GM18498 (cell line): ENCODE results near the gene ABCA4.

Experiments
- ATAC-seq: cut with Tn5 transposase; IDR thresholded peaks from one replicate; pipeline ENCODE4 v1.9.1; 2021; ENCODE audit warnings: mild to moderate bottlenecking, moderate library complexity; ENCODE audit not compliant: unreplicated experiment

ABCA4 gene

GRCh38 chr1:93980320-93981273 is 140.4 kb downstream of the ABCA4 start:
- ATAC-seq, result no peak

DNA sequence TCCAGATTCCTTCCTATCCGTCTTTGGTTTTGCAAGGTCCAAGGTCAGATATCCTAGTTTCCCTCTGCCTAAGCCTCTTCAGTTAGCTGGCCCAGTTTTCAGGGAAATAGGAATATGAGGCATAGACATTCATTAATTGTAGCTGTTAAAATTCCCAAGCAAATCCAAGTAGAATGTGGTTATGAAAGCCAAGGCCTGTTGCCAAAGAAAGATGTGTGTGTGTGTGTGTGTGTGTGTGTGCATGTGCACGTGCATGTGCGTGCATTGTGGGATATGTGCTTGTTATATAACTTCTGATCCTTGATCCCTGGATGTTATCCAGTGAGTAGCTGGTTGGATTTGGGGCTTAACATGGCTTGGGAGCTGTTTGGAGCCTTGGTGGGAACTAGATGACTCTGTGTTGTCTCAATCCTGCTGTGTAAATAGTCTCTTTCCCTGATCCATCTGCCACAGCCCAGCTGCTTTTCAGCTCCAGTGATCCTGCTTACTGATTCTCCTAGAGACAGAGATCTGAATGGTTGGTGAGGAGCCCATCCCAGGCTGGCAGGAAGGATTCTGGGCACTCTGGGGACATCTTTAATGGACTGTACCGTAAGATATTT is 141.1 kb downstream of the ABCA4 start:
- ATAC-seq, result no peak

GRCh38 chr1:93979040-93979717 is 141.8 kb downstream of the ABCA4 start:
- ATAC-seq, result no peak

- no peak for ATAC-seq
These were observed 143.4 kb downstream of the ABCA4 start for GRCh38 chr1:93977598-93977945.

DNA sequence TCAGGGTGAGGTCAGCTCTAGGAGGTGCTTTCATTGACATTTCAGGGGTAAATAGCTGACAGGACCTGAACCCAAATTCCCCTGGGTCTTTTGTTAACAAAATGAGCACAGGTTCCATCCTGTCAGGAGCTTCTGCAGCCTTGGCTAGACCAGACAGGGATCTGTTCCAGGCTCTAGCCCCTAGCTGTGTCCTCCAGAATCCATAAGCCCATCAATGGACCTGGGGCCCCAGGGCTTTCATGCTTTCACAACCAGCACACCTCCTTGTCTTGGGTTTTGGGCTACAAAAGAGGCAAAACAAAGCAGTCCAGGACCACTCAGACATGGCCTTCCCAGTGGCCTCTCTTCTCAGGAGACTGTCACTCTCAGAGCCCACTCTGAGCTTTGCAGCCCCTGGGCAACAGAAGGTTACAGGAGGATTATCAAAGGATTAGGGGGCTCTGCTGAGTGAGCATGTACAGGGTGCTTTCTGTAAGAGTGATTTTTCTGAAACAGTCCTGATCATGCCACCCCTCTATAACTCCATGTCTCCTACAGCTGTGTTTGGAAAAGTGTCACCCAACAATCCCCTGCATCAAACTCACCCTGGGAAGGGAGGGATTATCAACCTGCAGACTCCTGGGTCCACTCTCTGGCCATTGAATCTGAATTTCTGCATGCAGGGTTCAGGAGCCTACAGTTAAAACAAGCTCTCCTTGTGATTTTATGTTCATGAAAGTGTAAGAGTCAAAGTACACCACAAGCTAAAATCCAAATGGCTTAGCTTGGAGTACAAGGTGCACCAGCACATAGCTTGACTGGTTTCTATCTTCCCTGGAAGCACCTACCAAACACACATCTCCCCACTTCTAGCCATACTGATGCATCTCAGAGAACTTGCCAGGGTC is 144.0 kb downstream of the ABCA4 start:
- no peak for ATAC-seq

DNA sequence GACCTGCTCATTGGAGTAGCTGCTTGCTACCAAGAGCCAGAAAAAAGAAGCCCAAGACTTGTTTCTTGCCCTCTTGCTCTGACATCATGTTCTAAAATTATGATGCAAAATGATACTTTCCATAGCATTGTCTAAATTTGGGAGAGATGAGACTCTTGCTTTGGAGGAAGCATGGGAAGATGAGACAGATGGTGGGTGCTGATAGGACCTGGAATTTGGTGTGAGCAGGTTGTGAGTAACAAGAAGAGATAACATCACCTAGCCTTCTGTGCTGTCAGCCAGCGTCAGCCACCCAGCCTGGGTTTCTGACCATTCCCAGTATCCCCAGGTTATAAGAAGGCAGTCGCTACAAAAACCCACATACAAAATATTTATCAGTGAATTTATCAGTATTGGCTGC is 144.7 kb downstream of the ABCA4 start:
- no peak for ATAC-seq

- no peak for ATAC-seq
These were observed 148.6 kb downstream of the ABCA4 start for GRCh38 chr1:93972341-93972740.

GRCh38 chr1:93969887-93970286 is 151.1 kb downstream of the ABCA4 start:
- ATAC-seq, result no peak

DNA sequence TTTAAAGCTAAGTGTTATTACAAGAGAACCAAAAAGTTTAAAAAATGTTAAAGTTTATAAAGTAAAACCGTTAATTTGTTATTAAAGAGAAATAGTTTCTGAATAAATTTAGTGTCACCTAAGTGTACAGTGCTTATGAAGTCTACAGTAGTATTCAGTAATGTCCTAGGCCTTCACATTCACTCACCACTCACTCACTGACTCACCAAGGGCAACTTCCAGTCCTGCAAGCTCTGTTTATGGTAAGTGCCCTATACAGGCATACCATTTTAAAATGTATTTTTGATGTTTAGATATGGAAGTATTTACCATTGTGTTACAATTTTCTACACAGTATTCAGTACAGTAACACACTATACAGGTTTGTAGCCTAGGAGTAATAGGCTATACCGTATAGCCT is 151.6 kb downstream of the ABCA4 start:
- no peak for ATAC-seq

DNA sequence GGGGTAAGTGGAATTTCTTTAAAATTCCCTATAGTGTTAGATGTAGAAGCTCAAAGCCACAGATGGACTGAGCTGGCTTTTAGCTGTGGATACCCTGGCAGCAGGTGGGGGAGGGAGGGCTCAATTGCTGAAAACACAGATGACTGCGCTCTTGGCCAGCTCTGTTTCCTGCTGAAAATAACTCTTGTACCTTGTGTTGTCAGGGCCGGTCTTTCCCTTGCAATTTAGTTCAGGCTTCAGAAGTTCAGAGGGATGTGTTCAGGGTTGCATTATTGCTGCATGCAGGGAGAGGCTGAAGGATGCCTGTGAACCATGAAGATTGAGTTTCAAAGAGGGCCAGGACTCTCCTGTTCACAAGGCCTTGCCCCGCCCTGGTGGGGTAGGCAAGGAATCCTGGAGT is 153.6 kb downstream of the ABCA4 start:
- no peak for ATAC-seq

DNA sequence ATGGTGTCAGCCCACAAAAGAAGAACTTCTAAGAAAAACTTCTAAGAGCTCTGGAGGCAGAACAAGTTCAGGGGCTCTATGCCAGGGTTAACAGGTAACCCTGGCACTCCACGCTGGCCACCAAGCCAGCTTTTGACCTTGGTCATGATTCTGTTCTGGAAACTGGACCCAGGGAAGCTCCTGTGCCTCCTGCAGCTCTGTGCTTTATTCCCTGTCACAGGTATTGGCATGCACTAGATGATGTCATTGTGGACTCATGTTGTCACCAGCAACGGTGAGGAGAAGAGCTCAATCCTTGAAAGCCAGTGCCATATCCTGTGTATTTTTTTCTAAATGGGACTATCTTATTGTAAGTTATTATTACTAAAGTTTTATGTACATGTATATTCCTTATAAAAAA is 155.1 kb downstream of the ABCA4 start:
- no peak for ATAC-seq

GRCh38 chr1:93965256-93965655 is 155.7 kb downstream of the ABCA4 start:
- no peak for ATAC-seq

DNA sequence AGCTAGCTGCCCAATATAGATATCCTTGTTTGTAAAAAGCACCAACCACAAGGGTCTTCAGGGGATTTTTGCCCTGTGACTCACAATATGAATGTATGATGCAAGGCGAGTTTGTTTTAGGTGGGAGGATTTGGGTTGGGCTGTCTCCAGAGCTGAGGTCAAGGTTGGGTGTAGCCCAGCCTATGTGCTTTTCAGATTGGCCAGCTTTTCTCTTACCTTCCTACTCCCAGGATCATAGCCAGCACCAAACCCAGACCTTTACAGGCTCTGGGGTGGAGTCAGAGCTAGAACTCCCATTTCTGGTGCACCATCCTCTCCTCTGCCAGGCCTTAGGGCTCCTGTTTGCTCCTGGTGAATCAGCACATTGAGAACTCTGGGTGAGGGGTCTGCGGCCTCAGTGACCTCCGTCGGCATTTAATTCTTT is 156.2 kb downstream of the ABCA4 start:
- ATAC-seq, result no peak

- no peak for ATAC-seq
These were observed 156.7 kb downstream of the ABCA4 start for GRCh38 chr1:93964096-93964776.

DNA sequence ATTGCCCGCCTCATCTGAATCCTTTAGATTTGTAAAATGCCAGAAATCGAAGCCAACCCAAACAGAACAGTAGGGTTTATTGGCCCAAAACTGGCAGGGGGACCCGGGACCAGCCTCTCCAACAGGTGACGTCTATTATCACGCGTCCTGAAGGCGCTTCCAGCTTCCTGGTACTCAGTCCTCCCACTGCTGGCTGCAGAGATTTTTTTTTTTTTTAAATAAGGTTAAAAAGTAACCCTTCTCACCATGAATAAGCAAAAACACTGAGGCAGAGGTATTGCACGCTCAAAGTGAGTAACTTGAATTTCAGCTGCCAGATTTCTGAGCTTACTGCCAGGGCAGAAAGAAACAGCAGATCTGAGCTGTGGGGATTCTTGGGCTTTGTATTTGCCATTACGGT is 157.4 kb downstream of the ABCA4 start:
- no peak for ATAC-seq

GRCh38 chr1:93961906-93962305 is 159.0 kb downstream of the ABCA4 start:
- ATAC-seq, result no peak

DNA sequence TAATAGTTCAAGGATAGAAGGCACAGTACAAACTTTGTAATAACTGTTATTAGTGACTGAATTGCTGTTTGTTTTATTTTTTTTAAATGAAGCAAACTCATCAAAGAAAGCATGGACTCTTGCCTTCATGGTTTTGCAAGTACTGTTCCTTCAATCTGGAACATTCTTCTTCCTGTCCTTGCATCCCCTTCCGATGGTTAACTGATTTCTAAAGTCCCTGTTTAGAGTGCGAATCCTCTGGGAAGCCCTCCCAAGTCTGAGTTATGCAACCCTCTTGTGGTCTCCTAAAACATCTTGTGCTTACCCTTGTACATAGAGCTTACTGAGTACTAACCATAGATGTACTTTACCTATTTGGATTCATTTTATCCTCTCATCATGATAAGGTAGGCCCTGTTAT is 159.5 kb downstream of the ABCA4 start:
- no peak for ATAC-seq

GRCh38 chr1:93960641-93961147 is 160.3 kb downstream of the ABCA4 start:
- no peak for ATAC-seq

DNA sequence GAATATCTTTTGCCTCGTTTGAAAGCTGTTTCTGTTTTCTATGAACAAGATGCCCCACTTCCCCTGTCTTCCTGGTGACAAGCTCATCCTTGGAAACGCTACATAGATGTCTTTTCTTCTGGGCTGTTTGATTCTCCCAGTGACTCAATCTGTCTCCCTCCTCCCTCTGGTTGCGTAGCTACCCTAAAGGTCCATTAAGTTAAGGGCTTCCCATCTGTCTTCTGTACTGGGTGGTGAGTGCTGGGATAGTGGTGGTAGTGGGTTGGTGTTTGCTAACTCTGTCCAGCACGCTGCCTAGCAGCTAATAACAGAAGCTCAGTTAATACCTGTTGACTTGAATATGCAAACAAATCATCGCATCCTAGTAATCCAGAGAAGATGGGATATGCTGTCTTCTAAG is 161.5 kb downstream of the ABCA4 start:
- no peak for ATAC-seq

DNA sequence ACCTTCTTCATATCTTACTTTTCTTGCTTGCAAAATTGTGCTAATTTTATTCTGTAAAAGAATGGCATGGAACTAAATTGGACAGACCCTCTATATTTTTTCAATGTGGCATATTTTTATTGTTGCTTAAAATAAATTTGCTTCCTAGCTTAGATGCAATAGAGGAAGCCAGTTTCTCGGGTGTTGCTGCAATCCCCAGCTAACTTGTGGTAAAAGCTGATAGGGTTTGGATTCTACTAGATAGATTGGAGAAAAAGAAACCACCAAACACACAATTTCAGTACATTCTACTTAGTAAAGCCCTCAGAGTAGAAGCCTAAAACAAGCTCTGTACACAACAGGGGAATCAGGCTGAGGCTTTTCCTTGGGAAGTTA is 162.2 kb downstream of the ABCA4 start:
- ATAC-seq, result no peak
